Fibroblast of pulmonary artery (primary cell): Measurements from ENCODE around the gene TBCK.

Experiments
- DNase-seq: peaks from one replicate; pipeline ENCODE4 v3.0.0-alpha.2; 2010; ENCODE audit warnings: low read depth
- H3K4me3 ChIP-seq: replicated peaks from 2 replicates; pipeline ENCODE4 v1.5.1; 2011; ENCODE audit warnings: low read depth, mild to moderate bottlenecking, control low read depth, low read length, moderate library complexity
- TF ChIP-seq, protein P1 (sequence below): IDR thresholded peaks from 2 replicates; pipeline ENCODE4 v1.5.1; 2011; ENCODE audit warnings: mild to moderate bottlenecking, control low read depth, low read length, inconsistent platforms; ENCODE audit errors: missing control alignments

Gene TBCK

GRCh38 chr4:105994061-105994460 is 321.9 kb downstream of the TBCK start:
- no peak overlapping the region for H3K4me3 ChIP-seq
- TF ChIP-seq, protein P1, sequence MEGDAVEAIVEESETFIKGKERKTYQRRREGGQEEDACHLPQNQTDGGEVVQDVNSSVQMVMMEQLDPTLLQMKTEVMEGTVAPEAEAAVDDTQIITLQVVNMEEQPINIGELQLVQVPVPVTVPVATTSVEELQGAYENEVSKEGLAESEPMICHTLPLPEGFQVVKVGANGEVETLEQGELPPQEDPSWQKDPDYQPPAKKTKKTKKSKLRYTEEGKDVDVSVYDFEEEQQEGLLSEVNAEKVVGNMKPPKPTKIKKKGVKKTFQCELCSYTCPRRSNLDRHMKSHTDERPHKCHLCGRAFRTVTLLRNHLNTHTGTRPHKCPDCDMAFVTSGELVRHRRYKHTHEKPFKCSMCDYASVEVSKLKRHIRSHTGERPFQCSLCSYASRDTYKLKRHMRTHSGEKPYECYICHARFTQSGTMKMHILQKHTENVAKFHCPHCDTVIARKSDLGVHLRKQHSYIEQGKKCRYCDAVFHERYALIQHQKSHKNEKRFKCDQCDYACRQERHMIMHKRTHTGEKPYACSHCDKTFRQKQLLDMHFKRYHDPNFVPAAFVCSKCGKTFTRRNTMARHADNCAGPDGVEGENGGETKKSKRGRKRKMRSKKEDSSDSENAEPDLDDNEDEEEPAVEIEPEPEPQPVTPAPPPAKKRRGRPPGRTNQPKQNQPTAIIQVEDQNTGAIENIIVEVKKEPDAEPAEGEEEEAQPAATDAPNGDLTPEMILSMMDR: no peak
- DNase-seq: no peak

GRCh38 chr4:105992641-105993305 is 323.2 kb downstream of the TBCK start:
- H3K4me3 ChIP-seq: no peak overlapping the region
- TF ChIP-seq, protein P1: no peak
- no peak for DNase-seq

DNA sequence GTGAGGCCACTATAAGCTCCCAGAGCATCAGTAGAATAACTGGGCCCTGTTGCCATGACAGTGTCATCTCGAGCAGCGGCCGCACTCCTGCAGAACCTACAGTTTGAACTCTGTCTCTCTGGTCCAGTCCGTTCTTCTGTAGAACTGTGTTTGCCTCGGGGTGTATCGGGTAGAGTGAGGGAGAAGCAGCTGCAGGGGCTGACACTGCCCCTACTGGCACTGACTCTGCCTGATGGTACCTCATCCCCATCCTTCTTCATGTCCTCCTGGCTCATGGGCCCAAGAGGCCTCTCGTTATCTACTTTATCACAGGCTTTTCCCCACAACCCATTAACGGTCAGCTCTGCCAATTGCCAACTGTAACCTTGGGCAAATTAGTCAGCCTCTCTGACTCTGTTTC is 324.3 kb downstream of the TBCK start:
- TF ChIP-seq, protein P1: no peak
- no peak for DNase-seq
- H3K4me3 ChIP-seq: no peak overlapping the region
